H9 (cell line): ENCODE results near the gene SPEG. TPM values are rescaled to one million over a fixed set of nuclear protein-coding genes. Genes with fewer than 3 reads are reported as not detected.
A peak's percentile ranks its signal among the peaks of the same experiment; 100 is the strongest.

Source experiments
- DNase-seq: peaks from one replicate; pipeline ENCODE4 v3.0.0-alpha.2; 2017
- H2AFZ ChIP-seq: one replicate; pipeline ENCODE4 v1.6.1; 2013; ENCODE audit warnings: mild to moderate bottlenecking, low read length, control low read depth, moderate library complexity
- H2AK5ac ChIP-seq: 2 replicates; pipeline ENCODE4 v1.6.1; 2013; ENCODE audit warnings: low read length, control low read depth, mixed read lengths; ENCODE audit not compliant: insufficient read length
- H2BK120ac ChIP-seq: one replicate; pipeline ENCODE4 v1.6.1; 2013; ENCODE audit warnings: low read depth, mild to moderate bottlenecking, low read length, control low read depth, inconsistent platforms; ENCODE audit not compliant: poor library complexity, severe bottlenecking
- H2BK12ac ChIP-seq: 2 replicates; pipeline ENCODE4 v1.6.1; 2013; ENCODE audit warnings: low read length, control low read depth, mixed read lengths, low read depth; ENCODE audit not compliant: insufficient read length
- H2BK15ac ChIP-seq: 2 replicates; pipeline ENCODE4 v1.6.1; 2013; ENCODE audit warnings: low read depth, low read length, control low read depth
- H2BK20ac ChIP-seq: one replicate; pipeline ENCODE4 v1.6.1; 2013; ENCODE audit warnings: low read depth, mild to moderate bottlenecking, low read length, control low read depth, inconsistent platforms; ENCODE audit not compliant: poor library complexity, severe bottlenecking
- H2BK5ac ChIP-seq: 2 replicates; pipeline ENCODE4 v1.6.1; 2013; ENCODE audit warnings: low read length, control low read depth, mixed read lengths; ENCODE audit not compliant: insufficient read length
- H3K14ac ChIP-seq: 2 replicates; pipeline ENCODE4 v1.6.1; 2013; ENCODE audit warnings: low read length, control low read depth; ENCODE audit not compliant: insufficient read depth
- H3K18ac ChIP-seq: 2 replicates; pipeline ENCODE4 v1.6.1; 2013; ENCODE audit warnings: low read depth, mild to moderate bottlenecking, mixed read lengths, low read length, control low read depth; ENCODE audit not compliant: insufficient read length
- H3K23ac ChIP-seq: 2 replicates; pipeline ENCODE4 v1.6.1; 2013; ENCODE audit warnings: low read length, control low read depth, mixed read lengths, low read depth; ENCODE audit not compliant: insufficient read length
- H3K23me2 ChIP-seq: 2 replicates; pipeline ENCODE4 v1.6.1; 2013; ENCODE audit warnings: low read depth, mild to moderate bottlenecking, mixed read lengths, low read length, control low read depth; ENCODE audit not compliant: insufficient read length, poor library complexity, severe bottlenecking
- H3K27ac ChIP-seq: 2 replicates; pipeline ENCODE4 v1.5.1; 2013; ENCODE audit warnings: low read length, control low read depth, mixed read lengths, low read depth; ENCODE audit not compliant: insufficient read length
- H3K27me3 ChIP-seq: 2 replicates; pipeline ENCODE4 v1.6.1; 2013; ENCODE audit warnings: low read length, control low read depth, inconsistent platforms; ENCODE audit not compliant: insufficient read depth
- H3K4ac ChIP-seq: 2 replicates; pipeline ENCODE4 v1.6.1; 2013; ENCODE audit warnings: low read depth, mild to moderate bottlenecking, control low read depth, inconsistent platforms, low read length, moderate library complexity
- H3K4me1 ChIP-seq: 2 replicates; pipeline ENCODE4 v1.6.1; 2013; ENCODE audit warnings: low read length, control low read depth, inconsistent platforms; ENCODE audit not compliant: insufficient read depth
- H3K4me2 ChIP-seq: 2 replicates; pipeline ENCODE4 v1.6.1; 2013; ENCODE audit warnings: low read length, control low read depth, mixed read lengths; ENCODE audit not compliant: insufficient read length, insufficient read depth
- H3K56ac ChIP-seq: 2 replicates; pipeline ENCODE4 v1.6.1; 2013; ENCODE audit warnings: low read depth, mild to moderate bottlenecking, mixed read lengths, low read length, control low read depth; ENCODE audit not compliant: insufficient read length
- H3K79me1 ChIP-seq: 2 replicates; pipeline ENCODE4 v1.6.1; 2013; ENCODE audit warnings: low read depth, mild to moderate bottlenecking, moderate library complexity, low read length, control low read depth, inconsistent platforms; ENCODE audit not compliant: insufficient read depth, poor library complexity, severe bottlenecking
- H3K79me2 ChIP-seq: 2 replicates; pipeline ENCODE4 v1.6.1; 2013; ENCODE audit warnings: low read length, control low read depth, inconsistent platforms; ENCODE audit not compliant: insufficient read depth
- H3K9ac ChIP-seq: 2 replicates; pipeline ENCODE4 v1.6.1; 2013; ENCODE audit warnings: low read length, control low read depth, mixed read lengths; ENCODE audit not compliant: insufficient read length; ENCODE audit errors: extremely low read depth
- H3K9me3 ChIP-seq: one replicate; pipeline ENCODE4 v1.6.1; 2013; ENCODE audit warnings: low read depth, low read length, inconsistent platforms; ENCODE audit not compliant: control insufficient read depth
- H3T11ph ChIP-seq: one replicate; pipeline ENCODE4 v1.6.1; 2013; ENCODE audit warnings: mild to moderate bottlenecking, low read length, control low read depth, inconsistent platforms
- H4K20me1 ChIP-seq: one replicate; pipeline ENCODE4 v1.6.1; 2013; ENCODE audit not compliant: control insufficient read depth, insufficient read length, insufficient read depth
- H4K5ac ChIP-seq: 2 replicates; pipeline ENCODE4 v1.6.1; 2013; ENCODE audit warnings: low read depth, mild to moderate bottlenecking, mixed read lengths, low read length, control low read depth; ENCODE audit not compliant: insufficient read length
- H4K8ac ChIP-seq: replicated peaks from 2 replicates; pipeline ENCODE4 v1.6.1; 2013; ENCODE audit warnings: low read length, control low read depth, mixed read lengths, low read depth; ENCODE audit not compliant: insufficient read length
- H4K91ac ChIP-seq: 2 replicates; pipeline ENCODE4 v1.6.1; 2013; ENCODE audit warnings: low read depth, mild to moderate bottlenecking, moderate library complexity, mixed read lengths, low read length, control low read depth; ENCODE audit not compliant: insufficient read length
- H3K27ac Mint-ChIP-seq, 3 experiments: 2 replicates in 2 of 3; 3 replicates in 1 of 3; pipeline ENCODE4 v1.8.0; 2020 to 2021; ENCODE audit warnings: mixed read lengths in 3 of 3, mild to moderate bottlenecking in 1 of 3, moderate library complexity in 1 of 3
- H3K27me3 Mint-ChIP-seq: 2 replicates; pipeline ENCODE4 v1.8.0; 2021; ENCODE audit warnings: low read depth, mild to moderate bottlenecking, moderate library complexity, mixed read lengths
- H3K36me3 Mint-ChIP-seq, 3 experiments: 2 replicates in 2 of 3; 3 replicates in 1 of 3; pipeline ENCODE4 v1.8.0; 2020 to 2021; ENCODE audit warnings: low read depth in 3 of 3, mixed read lengths in 3 of 3; ENCODE audit not compliant: insufficient read depth in 1 of 3
- H3K4me1 Mint-ChIP-seq, 2 experiments: 2 replicates each; pipeline ENCODE4 v1.8.0; 2020; ENCODE audit warnings: mixed read lengths in 2 of 2
- H3K4me3 Mint-ChIP-seq, 2 experiments: 2 replicates in 1 of 2; 3 replicates in 1 of 2; pipeline ENCODE4 v1.8.0; 2020 to 2021; ENCODE audit warnings: mild to moderate bottlenecking in 2 of 2, mixed read lengths in 2 of 2, moderate library complexity in 1 of 2
- H3K9me3 Mint-ChIP-seq, 2 experiments: 2 replicates in 1 of 2; 3 replicates in 1 of 2; pipeline ENCODE4 v1.8.0; 2020; ENCODE audit warnings: mild to moderate bottlenecking in 2 of 2, mixed read lengths in 2 of 2, moderate library complexity in 1 of 2
- CTCF ChIP-seq: fragments of 200-600 bp; sonication (generic); conservative IDR thresholded peaks from 3 replicates; pipeline ENCODE4 v1.8.0; 2021; ENCODE audit warnings: antibody characterized with exemption, mild to moderate bottlenecking
- WGBS: extraction: QIAGEN DNeasy Blood & Tissue Kit; methylation state at CpG from one replicate; pipeline ENCODE4 v1.1.7; 2013; ENCODE audit warnings: missing lambda C conversion rate, low lambda C conversion rate, mixed read lengths; ENCODE audit not compliant: insufficient read length; ENCODE audit errors: extremely low coverage; 5-methylcytosine and 5-hydroxymethylcytosine counted together
- total RNA-seq: library from RNA; stranded (reverse); gene quantifications from 2 replicates; pipeline ENCODE4 v1.2.1, GENCODE V29; 2021

The SPEG gene
- total RNA-seq, 1 experiment from 2014 or later, result 23.7 TPM

GRCh38 chr2:219509780-219510511, 75.3 kb downstream of the SPEG start:
- Histone ChIP-seq H2BK120ac (no peak overlapping the region), H3K79me2 (no peaks in the 10 kb centered on the region), H4K91ac (no peak overlapping the region), H2BK5ac (no peak overlapping the region), H4K20me1 (peaks cover under 1% of the 10 kb centered on the region), H2BK12ac (no peak overlapping the region), H2BK15ac (no peak overlapping the region), H3K79me1 (no peaks in the 10 kb centered on the region), H3K23ac (no peak overlapping the region), H3K9me3 (no peaks in the 10 kb centered on the region), H3K23me2 (peaks cover 4% of the 10 kb centered on the region), H3K14ac (no peak overlapping the region), H2AK5ac (no peak overlapping the region), H3K4me2 (peak overlapping the region; percentile 61), H3K4me1 (peaks cover 17% of the 10 kb centered on the region; the same call in 1 of the 2 replicates), H3K4ac (no peak overlapping the region), H4K8ac (no peak overlapping the region), H3K27ac (no peak overlapping the region), H3T11ph (no peak overlapping the region), H2AFZ (no peak overlapping the region), H4K5ac (no peak overlapping the region), H3K27me3 (peaks cover 12% of the 10 kb centered on the region; the same call in 1 of the 2 replicates), H2BK20ac (no peak overlapping the region), H3K56ac (no peak overlapping the region), H3K18ac (no peak overlapping the region), H3K9ac (no peak overlapping the region)
- WGBS, result no CpG with 5 or more reads among the region's 26 CpGs
- peak; percentile 87 for DNase-seq
- H3K27ac Mint-ChIP-seq, result peak overlapping the region in 1 of 3 experiments; percentile 89; a peak in 3 of 7 replicates
- TF ChIP-seq CTCF, result peak; percentile 80
- peaks cover 2 to 6% (median 4%) of the 10 kb centered on the region in 3 experiments; a peak in 5 of 7 replicates for H3K36me3 Mint-ChIP-seq
- peaks cover 49% of the 10 kb centered on the region for H3K27me3 Mint-ChIP-seq
- H3K9me3 Mint-ChIP-seq, result no peaks in the 10 kb centered on the region; a peak in 2 of 5 replicates
- peak overlapping the region; percentile 59 to 81 for H3K4me3 Mint-ChIP-seq
- peaks cover 65 to 80% of the 10 kb centered on the region in 2 experiments for H3K4me1 Mint-ChIP-seq
